Measurements from ENCODE around the gene ARNT2.

The ARNT2 gene

GRCh38 chr15:80419546-80419945 is 15.4 kb downstream of the ARNT2 start:
- Histone ChIP-seq H3K4me1 (ENCODE audit: control insufficient read depth, insufficient read depth, low read depth, low read length) (peaks cover 22% of the 10 kb centered on the region), H3K4ac (ENCODE audit: low read depth in 1 of 2, low read length in 2 of 2) (no peak overlapping the region), H4K8ac (ENCODE audit: low read length) (no peak overlapping the region), H3K4me3 (ENCODE audit: insufficient read depth in 1 of 2, low read depth in 1 of 2, low read length in 2 of 2) (no peak overlapping the region), H3K18ac (ENCODE audit: low read depth in 1 of 2, low read length in 2 of 2) (no peak overlapping the region), H3K9me3 (ENCODE audit: control insufficient read depth, low read length) (no peaks in the 10 kb centered on the region), H4K91ac (ENCODE audit: low read length) (no peak overlapping the region), H2BK5ac (ENCODE audit: low read depth, low read length, poor library complexity, severe bottlenecking) (no peak overlapping the region), H2BK15ac (ENCODE audit: low read depth, poor library complexity, severe bottlenecking) (no peak overlapping the region), H3K4me2 (ENCODE audit: low read length, poor library complexity, severe bottlenecking) (peak overlapping the region; percentile 31), H2AK5ac (ENCODE audit: low read length, severe bottlenecking) (peak overlapping the region; percentile 68), H3K27ac (ENCODE audit: low read length, poor library complexity, severe bottlenecking) (peak overlapping the region; percentile 67), H3K9ac (ENCODE audit: low read length) (no peak overlapping the region), H2BK120ac (ENCODE audit: low read depth, low read length) (no peak overlapping the region), H3K23ac (ENCODE audit: low read length in 2 of 2) (peak overlapping the region in 1 of 2 experiments; percentile 32), H2BK12ac (ENCODE audit: low read length in 2 of 2) (no peak overlapping the region), H3K14ac (ENCODE audit: low read length in 2 of 2) (no peak overlapping the region), H3K79me1 (replicated peaks; ENCODE audit: low read length, poor library complexity, severe bottlenecking) (peaks cover 35% of the 10 kb centered on the region), H3K36me3 (ENCODE audit: control insufficient read depth in 1 of 2, insufficient read depth in 2 of 2, low read depth in 1 of 2, low read length in 2 of 2) (no peaks in the 10 kb centered on the region), H2AFZ (ENCODE audit: low read depth, low read length) (no peak overlapping the region), H3K27me3 (ENCODE audit: control insufficient read depth in 1 of 2, insufficient read depth in 1 of 2, low read length in 2 of 2) (peaks cover 0 to 13% of the 10 kb centered on the region in 2 experiments)
- WGBS: 59% methylated on average over 5 of the region's 5 CpGs
- peak; percentile 47 for DNase-seq

GRCh38 chr15:80420658-80421057 is 16.5 kb downstream of the ARNT2 start:
- no peak overlapping the region for H2BK120ac ChIP-seq (ENCODE audit: low read depth, low read length)
- no peaks in the 10 kb centered on the region for H3K36me3 ChIP-seq (ENCODE audit: control insufficient read depth in 1 of 2, insufficient read depth in 2 of 2, low read depth in 1 of 2, low read length in 2 of 2)
- peak overlapping the region; percentile 30 for H2AK5ac ChIP-seq (ENCODE audit: low read length, severe bottlenecking)
- no peak overlapping the region for H3K18ac ChIP-seq (ENCODE audit: low read depth in 1 of 2, low read length in 2 of 2)
- peaks cover 0 to 13% of the 10 kb centered on the region in 2 experiments for H3K27me3 ChIP-seq (ENCODE audit: control insufficient read depth in 1 of 2, insufficient read depth in 1 of 2, low read length in 2 of 2)
- no peak overlapping the region for H3K4me3 ChIP-seq (ENCODE audit: insufficient read depth in 1 of 2, low read depth in 1 of 2, low read length in 2 of 2)
- no peak overlapping the region for H3K23ac ChIP-seq (ENCODE audit: low read length in 2 of 2)
- no peaks in the 10 kb centered on the region for H3K9me3 ChIP-seq (ENCODE audit: control insufficient read depth, low read length)
- no peak overlapping the region for H3K4me2 ChIP-seq (ENCODE audit: low read length, poor library complexity, severe bottlenecking)
- no peak overlapping the region for H2AFZ ChIP-seq (ENCODE audit: low read depth, low read length)
- no peak overlapping the region for H2BK12ac ChIP-seq (ENCODE audit: low read length in 2 of 2)
- H3K4ac ChIP-seq (ENCODE audit: low read depth in 1 of 2, low read length in 2 of 2): no peak overlapping the region
- H3K4me1 ChIP-seq (ENCODE audit: control insufficient read depth, insufficient read depth, low read depth, low read length): peaks cover 21% of the 10 kb centered on the region
- H4K8ac ChIP-seq (ENCODE audit: low read length): no peak overlapping the region
- H3K27ac ChIP-seq (ENCODE audit: low read length, poor library complexity, severe bottlenecking): no peak overlapping the region
- no peak overlapping the region for H3K9ac ChIP-seq (ENCODE audit: low read length)
- H2BK5ac ChIP-seq (ENCODE audit: low read depth, low read length, poor library complexity, severe bottlenecking): no peak overlapping the region
- no peak overlapping the region for H2BK15ac ChIP-seq (ENCODE audit: low read depth, poor library complexity, severe bottlenecking)
- H3K14ac ChIP-seq (ENCODE audit: low read length in 2 of 2): no peak overlapping the region
- WGBS: 72% methylated on average over 2 of the region's 2 CpGs
- no peak overlapping the region for H4K91ac ChIP-seq (ENCODE audit: low read length)
- DNase-seq: no peak
- H3K79me1 ChIP-seq (replicated peaks; ENCODE audit: low read length, poor library complexity, severe bottlenecking): peaks cover 25% of the 10 kb centered on the region

- WGBS: 94% methylated on average over 3 of the region's 4 CpGs
- no peak overlapping the region for H3K9ac ChIP-seq (ENCODE audit: low read length)
- H3K27ac ChIP-seq (ENCODE audit: low read length, poor library complexity, severe bottlenecking): no peak overlapping the region
- H2BK12ac ChIP-seq (ENCODE audit: low read length in 2 of 2): no peak overlapping the region
- no peak overlapping the region for H2BK15ac ChIP-seq (ENCODE audit: low read depth, poor library complexity, severe bottlenecking)
- H3K23ac ChIP-seq (ENCODE audit: low read length in 2 of 2): no peak overlapping the region
- H2AFZ ChIP-seq (ENCODE audit: low read depth, low read length): no peak overlapping the region
- H3K4me1 ChIP-seq (ENCODE audit: control insufficient read depth, insufficient read depth, low read depth, low read length): peaks cover 19% of the 10 kb centered on the region
- no peak overlapping the region for H2AK5ac ChIP-seq (ENCODE audit: low read length, severe bottlenecking)
- no peak overlapping the region for H2BK120ac ChIP-seq (ENCODE audit: low read depth, low read length)
- peaks cover 30% of the 10 kb centered on the region for H3K79me1 ChIP-seq (replicated peaks; ENCODE audit: low read length, poor library complexity, severe bottlenecking)
- no peaks in the 10 kb centered on the region for H3K9me3 ChIP-seq (ENCODE audit: control insufficient read depth, low read length)
- H3K4me2 ChIP-seq (ENCODE audit: low read length, poor library complexity, severe bottlenecking): no peak overlapping the region
- peaks cover 0 to 7% of the 10 kb centered on the region in 2 experiments for H3K27me3 ChIP-seq (ENCODE audit: control insufficient read depth in 1 of 2, insufficient read depth in 1 of 2, low read length in 2 of 2)
- no peak overlapping the region for H3K4me3 ChIP-seq (ENCODE audit: insufficient read depth in 1 of 2, low read depth in 1 of 2, low read length in 2 of 2)
- no peak overlapping the region for H4K8ac ChIP-seq (ENCODE audit: low read length)
- H3K4ac ChIP-seq (ENCODE audit: low read depth in 1 of 2, low read length in 2 of 2): no peak overlapping the region
- no peak overlapping the region for H4K91ac ChIP-seq (ENCODE audit: low read length)
- H3K14ac ChIP-seq (ENCODE audit: low read length in 2 of 2): no peak overlapping the region
- no peak overlapping the region for H2BK5ac ChIP-seq (ENCODE audit: low read depth, low read length, poor library complexity, severe bottlenecking)
- no peak for DNase-seq
- no peaks in the 10 kb centered on the region for H3K36me3 ChIP-seq (ENCODE audit: control insufficient read depth in 1 of 2, insufficient read depth in 2 of 2, low read depth in 1 of 2, low read length in 2 of 2)
- H3K18ac ChIP-seq (ENCODE audit: low read depth in 1 of 2, low read length in 2 of 2): no peak overlapping the region
Observed at GRCh38 chr15:80423215-80423614, 19.0 kb downstream of the ARNT2 start.

GRCh38 chr15:80424381-80424780 is 20.2 kb downstream of the ARNT2 start:
- Histone ChIP-seq H2BK120ac (ENCODE audit: low read depth, low read length) (no peak overlapping the region), H3K4me3 (ENCODE audit: insufficient read depth in 1 of 2, low read depth in 1 of 2, low read length in 2 of 2) (no peak overlapping the region), H3K36me3 (ENCODE audit: control insufficient read depth in 1 of 2, insufficient read depth in 2 of 2, low read depth in 1 of 2, low read length in 2 of 2) (no peaks in the 10 kb centered on the region), H3K27me3 (ENCODE audit: control insufficient read depth in 1 of 2, insufficient read depth in 1 of 2, low read length in 2 of 2) (peaks cover 0 to 13% of the 10 kb centered on the region in 2 experiments), H3K4ac (ENCODE audit: low read depth in 1 of 2, low read length in 2 of 2) (no peak overlapping the region), H3K9me3 (ENCODE audit: control insufficient read depth, low read length) (no peaks in the 10 kb centered on the region), H3K14ac (ENCODE audit: low read length in 2 of 2) (no peak overlapping the region), H2BK15ac (ENCODE audit: low read depth, poor library complexity, severe bottlenecking) (no peak overlapping the region), H3K27ac (ENCODE audit: low read length, poor library complexity, severe bottlenecking) (no peak overlapping the region), H3K4me1 (ENCODE audit: control insufficient read depth, insufficient read depth, low read depth, low read length) (peaks cover 11% of the 10 kb centered on the region), H3K23ac (ENCODE audit: low read length in 2 of 2) (no peak overlapping the region), H3K4me2 (ENCODE audit: low read length, poor library complexity, severe bottlenecking) (no peak overlapping the region), H2BK5ac (ENCODE audit: low read depth, low read length, poor library complexity, severe bottlenecking) (no peak overlapping the region), H3K9ac (ENCODE audit: low read length) (no peak overlapping the region), H3K79me1 (replicated peaks; ENCODE audit: low read length, poor library complexity, severe bottlenecking) (peaks cover 29% of the 10 kb centered on the region), H4K8ac (ENCODE audit: low read length) (no peak overlapping the region), H2AK5ac (ENCODE audit: low read length, severe bottlenecking) (no peak overlapping the region), H2AFZ (ENCODE audit: low read depth, low read length) (no peak overlapping the region), H4K91ac (ENCODE audit: low read length) (no peak overlapping the region), H2BK12ac (ENCODE audit: low read length in 2 of 2) (no peak overlapping the region), H3K18ac (ENCODE audit: low read depth in 1 of 2, low read length in 2 of 2) (no peak overlapping the region)
- no peak for DNase-seq
- WGBS: 94% methylated on average over 2 of the region's 2 CpGs

All from mesenchymal stem cell (in vitro differentiated cells and primary cell).